RWPE2 (cell line): ENCODE data around the gene ENDOV.

Source experiments
- ATAC-seq: fragments of 200-7000 bp; cut with Tn5 transposase; 3 replicates; pipeline ENCODE4 v1.9.1; 2021; ENCODE audit warnings: low read depth
- DNase-seq: peaks from one replicate; pipeline ENCODE4 v3.0.0-alpha.2; 2020; ENCODE audit warnings: low spot score
- H3K27ac ChIP-seq: fragments of 450-650 bp; 2 replicates; pipeline ENCODE4 v1.5.1; 2017; ENCODE audit warnings: mild to moderate bottlenecking; ENCODE audit not compliant: poor library complexity, severe bottlenecking
- H3K27me3 ChIP-seq: fragments of 250-450 bp; sonication (Bioruptor Pico); 2 replicates; pipeline ENCODE4 v1.5.1; 2021; ENCODE audit warnings: mild to moderate bottlenecking, moderate library complexity; ENCODE audit not compliant: insufficient read depth, poor library complexity, severe bottlenecking
- H3K36me3 ChIP-seq: fragments of 250-450 bp; sonication (Bioruptor Pico); 2 replicates; pipeline ENCODE4 v1.5.1; 2020; ENCODE audit warnings: low read depth, mild to moderate bottlenecking, moderate library complexity
- H3K4me1 ChIP-seq: fragments of 250-450 bp; sonication (Bioruptor Pico); 2 replicates; pipeline ENCODE4 v1.5.1; 2021; ENCODE audit warnings: mild to moderate bottlenecking, moderate library complexity; ENCODE audit not compliant: insufficient read depth, poor library complexity, severe bottlenecking
- H3K4me3 ChIP-seq: fragments of 250-450 bp; sonication (Bioruptor Pico); 2 replicates; pipeline ENCODE4 v1.5.1; 2021; ENCODE audit warnings: mild to moderate bottlenecking, moderate library complexity; ENCODE audit not compliant: severe bottlenecking
- H3K9me3 ChIP-seq: fragments of 250-450 bp; sonication (Bioruptor Pico); 2 replicates; pipeline ENCODE4 v1.5.1; 2021; ENCODE audit warnings: mild to moderate bottlenecking, moderate library complexity; ENCODE audit not compliant: severe bottlenecking
- TF ChIP-seq, protein P1 (sequence below): fragments of 450-650 bp; IDR thresholded peaks from one replicate; pipeline ENCODE4 v1.5.1; 2017; ENCODE audit warnings: mild to moderate bottlenecking, moderate library complexity; ENCODE audit not compliant: poor library complexity, severe bottlenecking

ENDOV gene

DNA sequence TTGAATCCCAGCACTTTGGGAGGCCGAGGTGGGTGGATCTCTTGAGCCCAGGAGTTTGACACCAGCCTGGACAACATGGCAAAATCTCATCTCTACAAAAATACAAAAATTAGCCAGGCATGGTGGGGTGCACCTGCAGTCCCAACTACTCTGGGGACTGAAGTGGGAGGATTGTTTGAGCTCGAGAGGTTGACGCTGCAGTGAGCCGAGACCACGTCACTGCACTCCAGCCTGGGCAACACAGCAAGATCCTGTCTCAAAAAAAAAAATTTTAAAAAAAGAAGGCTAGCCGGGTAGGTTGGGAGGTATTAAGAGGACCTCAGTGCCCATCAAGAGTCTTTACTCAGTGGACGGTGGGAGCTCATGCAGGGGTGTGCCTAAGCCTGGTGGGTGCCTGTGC lies 65.3 kb downstream of the ENDOV start:
- Histone ChIP-seq H3K36me3 (no peaks in the 10 kb centered on the region), H3K4me1 (no peaks in the 10 kb centered on the region), H3K27me3 (peaks cover 42% of the 10 kb centered on the region), H3K27ac (no peak overlapping the region), H3K4me3 (no peak overlapping the region), H3K9me3 (no peaks in the 10 kb centered on the region)
- ATAC-seq, result no peak
- TF ChIP-seq, protein P1, sequence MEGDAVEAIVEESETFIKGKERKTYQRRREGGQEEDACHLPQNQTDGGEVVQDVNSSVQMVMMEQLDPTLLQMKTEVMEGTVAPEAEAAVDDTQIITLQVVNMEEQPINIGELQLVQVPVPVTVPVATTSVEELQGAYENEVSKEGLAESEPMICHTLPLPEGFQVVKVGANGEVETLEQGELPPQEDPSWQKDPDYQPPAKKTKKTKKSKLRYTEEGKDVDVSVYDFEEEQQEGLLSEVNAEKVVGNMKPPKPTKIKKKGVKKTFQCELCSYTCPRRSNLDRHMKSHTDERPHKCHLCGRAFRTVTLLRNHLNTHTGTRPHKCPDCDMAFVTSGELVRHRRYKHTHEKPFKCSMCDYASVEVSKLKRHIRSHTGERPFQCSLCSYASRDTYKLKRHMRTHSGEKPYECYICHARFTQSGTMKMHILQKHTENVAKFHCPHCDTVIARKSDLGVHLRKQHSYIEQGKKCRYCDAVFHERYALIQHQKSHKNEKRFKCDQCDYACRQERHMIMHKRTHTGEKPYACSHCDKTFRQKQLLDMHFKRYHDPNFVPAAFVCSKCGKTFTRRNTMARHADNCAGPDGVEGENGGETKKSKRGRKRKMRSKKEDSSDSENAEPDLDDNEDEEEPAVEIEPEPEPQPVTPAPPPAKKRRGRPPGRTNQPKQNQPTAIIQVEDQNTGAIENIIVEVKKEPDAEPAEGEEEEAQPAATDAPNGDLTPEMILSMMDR, result no peak
- DNase-seq, result no peak

- TF ChIP-seq, protein P1, result no peak
- H3K9me3 ChIP-seq, result no peaks in the 10 kb centered on the region
- no peak overlapping the region for H3K27ac ChIP-seq
- no peak for DNase-seq
- H3K36me3 ChIP-seq, result no peaks in the 10 kb centered on the region
- no peaks in the 10 kb centered on the region for H3K4me1 ChIP-seq
- H3K4me3 ChIP-seq, result no peak overlapping the region
- no peak for ATAC-seq
- H3K27me3 ChIP-seq, result peaks cover 32% of the 10 kb centered on the region
Measured at GRCh38 chr17:80481284-80482057, 66.5 kb downstream of the ENDOV start.

- Histone ChIP-seq H3K9me3 (no peaks in the 10 kb centered on the region), H3K27me3 (peaks cover 31% of the 10 kb centered on the region), H3K4me3 (no peak overlapping the region), H3K4me1 (no peaks in the 10 kb centered on the region), H3K36me3 (no peaks in the 10 kb centered on the region), H3K27ac (no peak overlapping the region)
- DNase-seq, result no peak
- TF ChIP-seq, protein P1, result no peak
- no peak for ATAC-seq
Measured at GRCh38 chr17:80482058-80482318, 67.0 kb downstream of the ENDOV start.

DNA sequence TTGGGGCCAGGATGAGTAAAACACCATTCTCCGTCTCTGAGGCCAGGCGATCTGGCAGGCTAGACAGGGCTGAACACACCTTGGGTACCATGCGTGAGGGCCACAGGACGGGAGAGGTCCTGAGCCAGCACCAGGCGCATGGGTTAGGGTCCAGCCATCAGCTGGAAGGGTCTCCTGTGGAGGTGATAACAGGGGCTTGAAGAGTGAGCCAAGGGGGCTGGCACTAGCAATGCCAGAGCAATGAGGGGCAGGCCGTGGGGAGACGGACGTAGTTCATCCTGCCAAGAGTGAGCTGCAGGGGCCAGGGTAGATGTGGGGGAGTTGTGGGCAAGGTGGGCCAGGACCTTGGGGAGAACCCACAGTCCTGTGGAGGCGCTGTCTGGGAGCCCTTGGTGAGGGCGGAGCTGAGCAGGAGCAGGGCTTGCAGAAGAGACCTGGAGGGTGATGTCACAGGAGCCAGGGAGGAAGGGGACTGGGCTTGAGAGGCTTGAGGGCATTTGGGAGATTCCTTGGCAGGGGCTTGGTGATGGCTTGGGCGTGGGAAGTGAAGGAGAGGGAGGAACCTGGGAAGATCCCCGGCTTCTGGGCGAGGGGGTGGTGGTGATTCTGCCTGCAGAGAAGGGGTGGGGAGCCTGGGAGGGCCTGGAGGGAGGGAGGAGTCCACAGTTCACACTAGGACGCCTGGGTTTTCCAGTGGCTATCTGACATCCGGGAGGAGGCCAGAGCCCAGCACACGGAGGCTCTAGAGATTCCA lies 67.8 kb downstream of the ENDOV start:
- Histone ChIP-seq H3K27me3 (peaks cover 25% of the 10 kb centered on the region), H3K27ac (no peak overlapping the region), H3K4me1 (no peaks in the 10 kb centered on the region), H3K36me3 (no peaks in the 10 kb centered on the region), H3K4me3 (no peak overlapping the region), H3K9me3 (no peaks in the 10 kb centered on the region)
- TF ChIP-seq, protein P1, result no peak
- ATAC-seq (0 out of 3 replicates have a peak, but pooled peaks have one; percentile 24), DNase-seq (no peak)

DNA sequence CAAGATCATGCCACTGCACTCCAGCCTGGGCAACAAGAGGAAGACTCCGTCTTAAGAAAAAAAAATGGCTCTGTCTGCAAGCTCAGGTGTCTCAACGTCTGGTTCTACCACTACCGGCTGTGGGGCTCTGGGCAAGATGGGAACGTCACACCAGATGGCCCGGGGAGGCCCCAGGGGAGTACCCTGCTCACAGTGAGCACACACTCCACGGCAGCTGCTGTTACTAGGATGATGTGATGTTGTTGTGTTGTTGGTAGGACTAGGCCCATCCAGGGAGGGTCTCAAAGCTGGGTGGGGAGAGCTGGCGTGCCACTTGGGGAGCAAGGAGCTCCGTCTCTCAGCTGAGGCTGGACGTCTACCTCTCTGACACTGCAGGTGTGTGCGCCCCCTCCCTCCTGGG lies 70.9 kb downstream of the ENDOV start:
- ATAC-seq, result no peak
- H3K9me3 ChIP-seq, result no peaks in the 10 kb centered on the region
- H3K27ac ChIP-seq, result no peak overlapping the region
- H3K36me3 ChIP-seq, result no peaks in the 10 kb centered on the region
- H3K4me3 ChIP-seq, result no peak overlapping the region
- H3K4me1 ChIP-seq, result no peaks in the 10 kb centered on the region
- peaks cover 7% of the 10 kb centered on the region for H3K27me3 ChIP-seq
- TF ChIP-seq, protein P1, result no peak
- DNase-seq, result no peak
